Activated CD8-positive, alpha-beta T cell treated with anti-CD3 and anti-CD28 coated beads for 36 hours (primary cell): ENCODE results near the gene ITSN1. TPM values are rescaled to one million over a fixed set of nuclear protein-coding genes. Genes with fewer than 3 reads are reported as not detected.

ENCODE experiments used
- ATAC-seq: fragments of 200-7000 bp; cut with Tn5 transposase; one replicate; pipeline ENCODE4 v1.10.0; 2021; ENCODE audit warnings: mild to moderate bottlenecking, moderate library complexity
- CTCF ChIA-PET: fragments of 350-600 bp; sonication (Branson Sonifier 250); formaldehyde crosslinking; loops from one replicate; lab custom pipeline; 2021; ENCODE audit warnings: antibody characterized with exemption; lab: Charles Lee
- POLR2A ChIA-PET: fragments of 350-600 bp; sonication (Branson Sonifier 250); formaldehyde crosslinking; loops from one replicate; lab custom pipeline; 2021; ENCODE audit warnings: antibody characterized with exemption; lab: Charles Lee
- DNase-seq: peaks from one replicate; pipeline ENCODE4 v3.0.0-alpha.2; 2020
- H3K27ac Mint-ChIP-seq: one replicate; pipeline ENCODE4 v1.8.0; 2021; ENCODE audit warnings: mild to moderate bottlenecking, mixed read lengths
- H3K27me3 Mint-ChIP-seq: one replicate; pipeline ENCODE4 v1.8.0; 2021; ENCODE audit warnings: mixed read lengths
- H3K36me3 Mint-ChIP-seq: one replicate; pipeline ENCODE4 v1.8.0; 2021; ENCODE audit warnings: low read depth, mixed read lengths
- H3K4me1 Mint-ChIP-seq: one replicate; pipeline ENCODE4 v1.8.0; 2021; ENCODE audit warnings: low read depth, mixed read lengths
- H3K4me3 Mint-ChIP-seq: one replicate; pipeline ENCODE4 v1.8.0; 2021; ENCODE audit warnings: mild to moderate bottlenecking, moderate library complexity, mixed read lengths
- H3K9me3 Mint-ChIP-seq: one replicate; pipeline ENCODE4 v1.8.0; 2021; ENCODE audit warnings: mixed read lengths
- CTCF ChIP-seq: fragments of 200-600 bp; IDR thresholded peaks from one replicate; pipeline ENCODE4 v1.8.0; 2022; ENCODE audit warnings: antibody characterized with exemption, mild to moderate bottlenecking
- intact Hi-C: fragments of 100-400 bp; cut with micrococcal nuclease; formaldehyde crosslinking; loops from one replicate; pipeline ENCODE4 v1.10.0; 2022
- total RNA-seq, 2 experiments: library from RNA; stranded (reverse); gene quantifications; one replicate each; pipeline ENCODE4 v1.2.3, GENCODE V29; 2021

The ITSN1 gene
- total RNA-seq, 2 experiments from 2014 or later: 4.4 to 4.7 TPM

DNA sequence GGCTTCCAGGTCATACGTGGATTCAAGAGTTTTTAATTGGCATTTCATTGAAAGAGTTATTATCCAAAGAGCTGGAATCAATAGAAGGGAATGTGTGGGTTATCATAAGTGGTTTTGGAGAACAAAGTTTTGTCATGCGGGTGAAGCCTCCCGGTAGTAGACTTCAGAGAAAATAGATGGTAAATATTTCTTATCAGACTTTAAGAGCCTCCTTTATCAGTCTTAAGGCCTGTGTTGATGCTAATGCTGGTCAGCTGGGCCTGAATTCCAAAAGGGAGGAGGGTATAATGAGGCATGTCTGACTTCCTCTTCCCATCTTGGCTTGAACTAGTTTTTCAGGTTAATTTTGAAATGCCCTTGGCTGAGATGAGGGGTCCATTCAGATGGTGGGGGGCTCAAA lies 89.7 kb downstream of the ITSN1 start:
- ChIA-PET POLR2A (no interaction called here), CTCF (no interaction called here)
- intact Hi-C loops: no loop called here
- Mint-ChIP-seq H3K9me3 (no peaks in the 10 kb centered on the region), H3K36me3 (no peaks in the 10 kb centered on the region), H3K27ac (no peak overlapping the region), H3K4me1 (no peaks in the 10 kb centered on the region), H3K4me3 (no peak overlapping the region), H3K27me3 (no peaks in the 10 kb centered on the region)
- ATAC-seq (no peak), DNase-seq (no peak)
- TF ChIP-seq CTCF: no peak

GRCh38 chr21:33733601-33734000 lies 91.3 kb downstream of the ITSN1 start:
- no peak overlapping the region for H3K27ac Mint-ChIP-seq
- POLR2A ChIA-PET: no interaction called here
- intact Hi-C loops: no loop called here
- H3K27me3 Mint-ChIP-seq: no peaks in the 10 kb centered on the region
- ATAC-seq (no peak), DNase-seq (no peak)
- H3K4me1 Mint-ChIP-seq: no peaks in the 10 kb centered on the region
- no peaks in the 10 kb centered on the region for H3K9me3 Mint-ChIP-seq
- CTCF ChIA-PET: no interaction called here
- H3K36me3 Mint-ChIP-seq: no peaks in the 10 kb centered on the region
- H3K4me3 Mint-ChIP-seq: no peak overlapping the region
- no peak for TF ChIP-seq CTCF

DNA sequence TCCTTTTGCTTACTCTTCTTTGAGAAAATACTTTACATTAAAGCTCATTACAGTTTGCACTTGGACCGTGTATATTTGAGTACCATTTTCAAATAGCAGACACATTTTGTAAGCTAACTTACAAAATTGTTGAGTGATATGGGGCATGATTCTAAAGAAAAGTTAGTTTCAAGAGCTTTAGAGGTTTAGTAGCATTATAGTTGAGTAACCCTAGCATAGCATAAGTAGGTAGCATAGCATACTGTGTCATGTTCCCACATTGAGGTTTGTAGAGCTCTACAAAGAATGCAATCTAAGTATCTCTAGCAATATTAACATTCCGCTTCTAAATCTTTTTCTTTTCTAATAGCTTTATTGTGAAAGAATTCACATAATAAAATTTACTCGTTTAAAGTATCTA lies 92.0 kb downstream of the ITSN1 start:
- CTCF ChIA-PET: no interaction called here
- Mint-ChIP-seq H3K36me3 (no peaks in the 10 kb centered on the region), H3K4me3 (no peak overlapping the region), H3K27ac (no peak overlapping the region), H3K4me1 (no peaks in the 10 kb centered on the region), H3K27me3 (no peaks in the 10 kb centered on the region), H3K9me3 (no peaks in the 10 kb centered on the region)
- DNase-seq (no peak), ATAC-seq (no peak)
- no peak for TF ChIP-seq CTCF
- intact Hi-C loops: no loop called here
- POLR2A ChIA-PET: no interaction called here

GRCh38 chr21:33734818-33735217 lies 92.5 kb downstream of the ITSN1 start:
- CTCF ChIA-PET: no interaction called here
- ATAC-seq (no peak), DNase-seq (no peak)
- intact Hi-C loops: no loop called here
- POLR2A ChIA-PET: no interaction called here
- Mint-ChIP-seq H3K36me3 (no peaks in the 10 kb centered on the region), H3K9me3 (no peaks in the 10 kb centered on the region), H3K4me1 (no peaks in the 10 kb centered on the region), H3K4me3 (no peak overlapping the region), H3K27ac (no peak overlapping the region), H3K27me3 (no peaks in the 10 kb centered on the region)
- no peak for TF ChIP-seq CTCF

- Mint-ChIP-seq H3K4me3 (no peak overlapping the region), H3K9me3 (no peaks in the 10 kb centered on the region), H3K4me1 (no peaks in the 10 kb centered on the region), H3K27me3 (no peaks in the 10 kb centered on the region), H3K27ac (no peak overlapping the region), H3K36me3 (no peaks in the 10 kb centered on the region)
- CTCF ChIA-PET: no interaction called here
- ATAC-seq (no peak), DNase-seq (no peak)
- intact Hi-C loops: no loop called here
- POLR2A ChIA-PET: no interaction called here
- TF ChIP-seq CTCF: no peak
Measured at GRCh38 chr21:33736569-33736968, 94.3 kb downstream of the ITSN1 start.
